Gastroesophageal sphincter (tissue), 4 donors: Measurements from ENCODE around the gene PAAF1. TPM values are rescaled to one million over a fixed set of nuclear protein-coding genes. Genes with fewer than 3 reads are reported as not detected.

Experiments
- ATAC-seq: fragments of 150-250 bp; one replicate; pipeline ENCODE4 v1.9.1; 2016; ENCODE audit warnings: mild to moderate bottlenecking, moderate library complexity
- H3K27ac ChIP-seq, 4 donors: fragments of 200-600 bp; sonication (generic) in 3 of 4; 1 replicate in 3 of 4; 2 replicates in 1 of 4; pipeline ENCODE4 v1.5.1; 2016 to 2019
- H3K27me3 ChIP-seq: fragments of 200-600 bp; sonication (generic); one replicate; pipeline ENCODE4 v1.5.1; 2019
- H3K36me3 ChIP-seq, 2 donors: fragments of 200-600 bp; sonication (generic); one replicate each; pipeline ENCODE4 v1.5.1; 2019; ENCODE audit warnings: control low read depth in 1 of 2
- H3K4me1 ChIP-seq, 3 donors: fragments of 200-600 bp; sonication (generic); 1 replicate in 2 of 3; 2 replicates in 1 of 3; pipeline ENCODE4 v1.5.1; 2016 to 2019; ENCODE audit warnings: control low read depth in 2 of 3
- H3K4me3 ChIP-seq, 2 donors: fragments of 200-600 bp; sonication (generic); one replicate each; pipeline ENCODE4 v1.5.1; 2019; ENCODE audit warnings: mild to moderate bottlenecking in 1 of 2, moderate library complexity in 1 of 2
- H3K9me3 ChIP-seq, 3 donors: fragments of 200-600 bp; sonication (generic); one replicate each; pipeline ENCODE4 v1.5.1; 2017 to 2019; ENCODE audit warnings: control low read depth in 2 of 3
- CTCF ChIP-seq, 4 experiments: fragments of 200-600 bp in 2 of 4; fragments of 450-650 bp in 2 of 4; sonication (generic) in 1 of 4; IDR thresholded peaks; one replicate each; pipeline ENCODE4 v1.5.1; 2017 to 2019; ENCODE audit warnings: antibody characterized with exemption in 4 of 4, mild to moderate bottlenecking in 2 of 4, moderate library complexity in 2 of 4
- EP300 ChIP-seq: sonication (generic); formaldehyde crosslinking; IDR thresholded peaks from one replicate; pipeline ENCODE4 v1.6.1; 2017; ENCODE audit warnings: antibody characterized with exemption, mild to moderate bottlenecking
- POLR2A ChIP-seq, 2 donors: fragments of 450-650 bp; IDR thresholded peaks; one replicate each; pipeline ENCODE4 v1.6.1; 2017; ENCODE audit warnings: antibody characterized with exemption in 2 of 2, mild to moderate bottlenecking in 2 of 2, moderate library complexity in 1 of 2
- POLR2AphosphoS5 ChIP-seq: sonication (generic); formaldehyde crosslinking; IDR thresholded peaks from one replicate; pipeline ENCODE4 v1.6.1; 2017; ENCODE audit warnings: antibody characterized with exemption
- WGBS, 2 donors: methylation state at CpG; one replicate each; pipeline ENCODE4 v1.1.5; 2018; ENCODE audit warnings: low coverage in 1 of 2; 5-methylcytosine and 5-hydroxymethylcytosine counted together
- total RNA-seq, 4 donors: library from RNA; depleted of rRNA; stranded (reverse); fragments of >200 nt; gene quantifications; one replicate each; pipeline ENCODE4 v1.1.0, GENCODE V29; 2016

PAAF1 gene
- total RNA-seq, 4 donors from 2014 or later, result 16.2 to 30.2 (median 17.8) TPM

DNA sequence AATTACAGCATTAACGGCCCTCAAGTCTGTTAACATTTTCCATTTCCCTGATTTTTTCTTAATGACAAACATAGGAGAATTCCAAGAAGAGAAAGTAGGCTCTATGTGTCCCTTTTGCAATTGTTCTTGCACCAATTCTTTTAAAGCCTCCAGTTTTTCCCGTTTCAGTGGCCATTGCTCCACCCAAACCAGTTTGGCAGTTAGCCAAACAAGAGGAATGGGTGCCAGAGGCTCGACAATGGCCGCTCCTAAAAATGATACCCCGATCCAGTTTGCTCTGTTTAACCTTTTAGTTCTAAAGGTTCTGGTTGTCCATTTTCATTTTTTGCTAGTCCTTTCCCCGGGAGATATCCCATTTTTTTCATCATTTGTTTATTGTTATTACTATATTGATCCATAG, 67.3 kb downstream of the PAAF1 start:
- no peaks in the 10 kb centered on the region for H3K9me3 ChIP-seq
- H3K4me1 ChIP-seq, result no peaks in the 10 kb centered on the region
- 58 to 73% methylated on average over 6 of the region's 6 CpGs for WGBS, 2 donors
- H3K36me3 ChIP-seq, result no peaks in the 10 kb centered on the region
- no peaks in the 10 kb centered on the region for H3K27me3 ChIP-seq
- no peak for ATAC-seq
- no peak overlapping the region for H3K4me3 ChIP-seq
- no peak for TF ChIP-seq POLR2AphosphoS5
- no peak for TF ChIP-seq EP300
- TF ChIP-seq POLR2A (IDR thresholded peaks at IDR 0.05), result no peak
- no peak for TF ChIP-seq CTCF (IDR thresholded peaks at IDR 0.05)
- H3K27ac ChIP-seq, result no peak overlapping the region

DNA sequence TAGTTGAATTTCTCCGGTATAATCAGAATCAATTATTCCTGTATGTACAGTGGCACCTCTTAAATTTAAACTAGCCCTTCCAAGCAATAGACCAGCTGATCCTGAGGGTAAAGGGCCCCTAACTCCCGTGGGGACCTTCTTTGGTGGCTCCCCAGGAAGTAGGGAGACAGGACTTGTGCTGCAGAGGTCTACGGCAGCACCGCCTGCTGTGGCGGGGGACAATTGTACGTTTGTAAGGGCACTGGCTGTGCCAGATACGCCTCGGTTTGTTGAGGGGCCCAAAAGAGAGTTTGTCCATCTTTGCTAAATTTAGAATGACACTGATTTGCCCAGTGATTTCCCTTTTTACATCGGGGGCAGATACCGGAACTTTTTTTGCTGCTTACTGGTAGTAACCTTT, 68.1 kb downstream of the PAAF1 start:
- Histone ChIP-seq H3K27ac (no peak overlapping the region), H3K36me3 (no peaks in the 10 kb centered on the region), H3K9me3 (no peaks in the 10 kb centered on the region), H3K27me3 (no peaks in the 10 kb centered on the region), H3K4me3 (no peak overlapping the region), H3K4me1 (no peaks in the 10 kb centered on the region)
- no peak for TF ChIP-seq POLR2A (IDR thresholded peaks at IDR 0.05)
- TF ChIP-seq POLR2AphosphoS5, result no peak
- no peak for TF ChIP-seq CTCF (IDR thresholded peaks at IDR 0.05)
- no peak for TF ChIP-seq EP300
- ATAC-seq, result no peak
- WGBS, 2 donors, result 79 to 82% methylated on average over 2 to 4 of the region's 10 CpGs

GRCh38 chr11:73945396-73945795, 68.6 kb downstream of the PAAF1 start:
- TF ChIP-seq EP300 (no peak), CTCF (IDR thresholded peaks at IDR 0.05) (no peak), POLR2A (IDR thresholded peaks at IDR 0.05) (no peak), POLR2AphosphoS5 (no peak)
- H3K27me3 ChIP-seq, result no peaks in the 10 kb centered on the region
- no peaks in the 10 kb centered on the region for H3K9me3 ChIP-seq
- 39 to 59% methylated on average over 4 of the region's 4 CpGs for WGBS, 2 donors
- H3K4me3 ChIP-seq, result no peak overlapping the region
- H3K36me3 ChIP-seq, result no peaks in the 10 kb centered on the region
- H3K27ac ChIP-seq, result no peak overlapping the region
- ATAC-seq, result no peak
- no peaks in the 10 kb centered on the region for H3K4me1 ChIP-seq

DNA sequence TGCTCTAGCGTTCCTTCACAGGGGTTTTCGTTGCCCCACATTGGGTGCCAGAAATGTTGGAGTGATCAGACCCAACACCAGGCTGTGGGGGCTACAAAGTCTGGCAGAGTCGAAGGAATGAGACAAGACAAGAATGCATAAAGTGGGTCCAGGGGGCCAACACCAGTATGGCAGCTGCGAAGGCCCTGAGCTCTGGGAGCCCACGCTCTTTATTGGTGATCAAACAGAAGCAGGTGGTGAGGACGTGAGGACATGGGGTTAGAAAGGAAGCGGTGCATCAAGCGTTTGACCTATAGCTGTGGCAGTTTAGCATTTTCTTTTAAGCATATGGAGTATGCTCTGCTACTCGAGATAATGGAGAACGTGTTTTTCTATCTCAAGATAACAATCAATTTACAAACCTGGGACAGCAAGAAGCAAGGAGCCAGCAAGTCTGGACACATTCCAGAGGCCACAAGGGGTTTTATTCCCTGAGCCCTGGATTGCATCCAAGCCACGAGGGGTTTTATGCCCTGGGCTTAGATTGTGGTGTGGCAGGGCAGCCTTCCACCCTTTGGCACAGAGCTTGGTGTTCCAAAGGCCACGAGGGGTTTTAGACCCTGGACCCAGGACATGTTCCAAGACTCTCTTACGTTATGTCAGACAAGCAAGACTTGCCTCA, 70.1 kb downstream of the PAAF1 start:
- 85 to 88% methylated on average over 7 to 10 of the region's 13 CpGs for WGBS, 2 donors

More for the DNA sequence above, 70.1 kb downstream of the PAAF1 start:
- Histone ChIP-seq H3K9me3 (no peaks in the 10 kb centered on the region), H3K36me3 (no peaks in the 10 kb centered on the region), H3K4me3 (no peak overlapping the region), H3K4me1 (no peaks in the 10 kb centered on the region), H3K27ac (no peak overlapping the region), H3K27me3 (no peaks in the 10 kb centered on the region)
- no peak for ATAC-seq
- TF ChIP-seq CTCF (IDR thresholded peaks at IDR 0.05) (no peak), POLR2AphosphoS5 (no peak), POLR2A (IDR thresholded peaks at IDR 0.05) (no peak), EP300 (no peak)
